A549 treated with AZD2906 at 1 μM for 4 hours (cell line): ENCODE data around the gene TMEM196. TPM values are rescaled to one million over a fixed set of nuclear protein-coding genes. Genes with fewer than 3 reads are reported as not detected.

Experiments used
- total RNA-seq: library from RNA; stranded (reverse); fragments of 200-300 nt; extraction: Qiagen RNA extraction; gene quantifications from 5 replicates; pipeline ENCODE4 v1.2.3, GENCODE V29; 2022

TMEM196 gene
- total RNA-seq, result not detected in 5 replicates

GRCh38 chr7:19772841-19773760, at the start of gene TMEM196:
Gene TMEM196, minus strand, starts transcription at chr7:19773617. Its CDS starts 921 bp downstream, at chr7:19772696.

GRCh38 chr7:19708397-19709248, 64.8 kb downstream of the TMEM196 start, which contains the start of gene POLR1F:
Gene POLR1F, minus strand, starts transcription at chr7:19709037. Its CDS starts 21 bp downstream, at chr7:19709016.

Other genes with a start within 250 kb of the TMEM196 start
- gene POLR1F, start 64.6 kb downstream of the TMEM196 start, total RNA-seq, result 11.3 to 15.9 TPM (median 14.4 TPM) in 5 replicates